Posterior cingulate gyrus (tissue), 11 donors: ENCODE measurements around the gene NDUFB8.
A peak's percentile ranks its signal among the peaks of the same experiment; 100 is the strongest.
"Not testable (repeated sequence)": the region's sequence is repeated elsewhere in the genome, so short reads cannot be mapped to it uniquely, and the experiment has no call there.

Source experiments
- DNase-seq, 10 donors: peaks; one replicate each; pipeline versions ENCODE4 v3.0.0 to v3.0.0-alpha.2; 2020 to 2021; ENCODE audit warnings: mixed read lengths in 3 of 10
- intact Hi-C: fragments of 100-400 bp; cut with DNase I; formaldehyde crosslinking; loops from one replicate; pipeline ENCODE4 v1.15.1; 2023

Gene NDUFB8

DNA sequence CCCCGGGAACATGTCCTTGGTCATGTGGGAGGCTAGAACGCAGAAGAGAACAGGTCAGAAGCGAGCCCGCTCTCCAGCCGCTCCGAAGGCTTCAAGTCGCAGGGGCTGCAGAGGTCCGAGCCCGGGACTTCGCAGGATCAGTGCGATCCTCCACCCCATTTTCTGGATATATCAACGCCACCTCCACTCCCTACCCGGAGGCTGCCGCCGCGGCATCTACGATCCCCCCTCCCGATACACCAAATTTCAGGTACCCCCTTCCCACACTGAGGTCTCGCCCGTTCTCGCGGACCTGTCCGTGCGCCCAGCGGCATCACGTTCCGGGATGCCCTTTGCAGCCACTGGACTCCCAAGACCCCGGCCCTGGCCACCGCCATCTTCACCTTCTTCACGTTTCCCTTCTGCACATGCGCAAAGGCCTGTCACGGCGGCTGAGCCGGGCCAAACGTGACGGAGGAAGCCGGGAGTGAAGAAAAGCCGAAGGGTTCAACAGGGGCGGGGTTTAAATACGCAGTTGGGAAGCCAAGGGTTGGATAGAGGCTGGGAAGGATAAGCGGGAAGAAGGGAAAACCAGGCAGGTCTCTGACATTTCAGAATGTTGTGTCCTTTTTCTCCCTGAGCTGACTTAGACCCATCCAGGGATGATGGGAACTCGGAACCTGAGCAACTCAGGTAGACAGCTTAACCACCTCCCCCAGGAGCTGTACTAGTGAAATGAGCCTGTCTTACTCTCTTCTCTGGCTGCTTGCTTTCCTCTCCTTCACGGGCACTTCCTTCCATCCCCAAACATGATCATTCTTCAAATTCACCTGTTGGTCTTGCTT lies at the start of gene NDUFB8:
Gene NDUFB8 (minus strand): TSS at position 397 of the 824 bp plus-strand sequence. CDS start 20 bp downstream, at position 377.
- intact Hi-C loops: loop anchor here (10.0 kb wide), 1 partner anchor 185 kb away; the partner anchor contains the start of gene SCD
- peak; percentile 86 to 98 (median 91) for DNase-seq

- no peak for DNase-seq
- intact Hi-C loops: no loop called here
Measured at GRCh38 chr10:100576282-100576635, 46.6 kb upstream of the NDUFB8 start.

- DNase-seq: no peak
- intact Hi-C loops: no loop called here
Measured at GRCh38 chr10:100575585-100576281, 46.1 kb upstream of the NDUFB8 start.

DNA sequence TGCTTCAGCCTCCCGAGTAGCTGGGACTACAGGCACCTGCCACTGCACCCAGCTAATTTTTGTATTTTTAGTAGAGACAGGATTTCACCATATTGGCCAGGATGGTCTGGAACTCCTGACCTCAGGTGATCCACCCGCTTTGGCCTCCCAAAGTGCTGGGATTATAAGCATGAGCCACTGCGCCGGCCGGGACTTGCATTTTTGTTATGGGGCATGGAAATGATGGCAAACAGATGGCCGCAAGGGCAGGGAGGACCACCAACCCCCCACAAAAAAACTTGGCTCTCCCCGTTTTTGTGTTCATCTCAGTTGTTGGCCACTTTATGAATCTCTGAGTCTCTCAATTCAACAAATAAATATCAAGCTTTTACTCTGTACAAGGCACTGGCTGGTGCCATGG lies 45.5 kb upstream of the NDUFB8 start:
- intact Hi-C loops: not testable (repeated sequence)
- peak in 1 of 10 donors; percentile 67 for DNase-seq

- intact Hi-C loops: no loop called here
- no peak for DNase-seq
Measured at GRCh38 chr10:100571084-100571856, 41.6 kb upstream of the NDUFB8 start.

DNA sequence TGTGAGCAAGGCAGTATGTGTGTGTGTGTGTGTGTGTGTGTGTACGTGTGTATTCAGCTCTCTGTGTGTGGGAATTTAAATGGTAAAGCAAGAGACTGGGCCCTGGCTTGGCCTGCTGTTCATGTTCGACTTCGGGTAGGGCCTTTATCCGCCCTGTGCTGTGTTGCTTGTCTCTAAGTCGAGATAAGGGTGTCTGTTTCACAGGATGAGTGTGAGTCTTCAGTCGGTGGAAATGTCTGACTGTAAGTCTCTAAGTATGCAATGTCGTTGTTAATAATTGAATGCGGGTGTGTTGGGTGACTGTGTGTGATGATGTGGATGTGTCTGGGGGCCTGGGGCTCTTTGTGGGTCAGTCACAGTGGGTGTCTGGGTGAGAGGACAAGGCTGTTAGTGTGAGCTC lies 40.8 kb upstream of the NDUFB8 start:
- intact Hi-C loops: no loop called here
- no peak for DNase-seq

DNA sequence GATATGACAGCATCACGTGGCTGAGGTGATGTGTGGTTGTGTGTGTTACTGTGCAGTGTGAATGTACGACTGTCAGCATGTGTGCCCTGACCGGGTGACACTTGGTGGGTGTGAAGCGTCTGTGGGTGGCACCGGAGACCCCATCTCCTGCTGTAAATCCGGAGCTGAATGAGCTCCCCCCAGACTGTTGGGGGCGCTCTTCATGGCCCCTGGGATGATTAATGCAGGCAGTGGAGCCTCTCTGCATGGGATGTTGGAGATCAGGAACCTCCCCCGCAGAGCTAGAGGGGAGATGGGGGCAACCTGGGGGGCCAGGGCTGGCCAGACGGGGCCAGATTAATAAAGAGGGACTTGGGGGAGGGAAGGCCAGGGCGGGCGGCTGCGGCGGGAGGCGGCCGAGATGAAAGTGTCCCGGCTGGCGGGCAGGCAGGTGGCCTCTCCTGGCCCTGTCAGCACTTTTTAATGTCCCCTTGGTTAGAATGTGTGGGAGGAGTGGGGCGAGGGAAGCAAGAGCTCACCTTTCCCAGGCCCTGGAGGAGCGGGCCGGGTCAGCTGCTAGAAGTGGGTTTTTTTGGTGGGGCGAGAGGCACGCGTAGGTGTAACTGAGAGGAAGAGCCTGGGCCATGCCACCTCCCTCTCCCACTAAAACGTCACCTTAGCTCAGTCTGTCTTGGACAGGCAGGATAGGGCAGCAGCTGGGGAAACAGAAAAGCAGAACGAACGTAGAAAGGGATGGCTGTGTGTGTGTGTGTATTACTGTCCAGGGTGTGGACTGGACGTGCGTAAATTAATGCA lies 40.2 kb upstream of the NDUFB8 start:
- DNase-seq: no peak
- intact Hi-C loops: no loop called here

DNA sequence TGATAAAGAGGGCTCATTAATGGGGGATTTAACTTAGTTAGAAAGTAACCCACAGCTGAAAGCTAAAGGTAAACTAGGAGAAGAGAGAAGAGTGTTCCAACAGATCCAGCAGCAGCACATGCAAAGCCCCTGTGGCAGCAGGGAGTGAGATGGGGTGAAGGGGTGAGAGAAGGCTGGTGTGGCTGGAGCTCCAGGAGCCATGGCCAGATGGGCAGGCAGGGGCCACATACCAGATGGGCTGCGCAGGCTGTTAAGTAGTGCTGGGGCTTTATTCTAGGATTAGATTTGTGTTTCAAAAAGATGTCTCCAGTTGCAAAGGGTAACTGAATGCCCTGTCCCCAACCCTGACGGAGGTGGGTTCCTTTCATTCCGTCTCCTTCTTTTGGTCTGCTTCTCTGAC lies 39.2 kb upstream of the NDUFB8 start:
- DNase-seq: no peak
- intact Hi-C loops: no loop called here

DNA sequence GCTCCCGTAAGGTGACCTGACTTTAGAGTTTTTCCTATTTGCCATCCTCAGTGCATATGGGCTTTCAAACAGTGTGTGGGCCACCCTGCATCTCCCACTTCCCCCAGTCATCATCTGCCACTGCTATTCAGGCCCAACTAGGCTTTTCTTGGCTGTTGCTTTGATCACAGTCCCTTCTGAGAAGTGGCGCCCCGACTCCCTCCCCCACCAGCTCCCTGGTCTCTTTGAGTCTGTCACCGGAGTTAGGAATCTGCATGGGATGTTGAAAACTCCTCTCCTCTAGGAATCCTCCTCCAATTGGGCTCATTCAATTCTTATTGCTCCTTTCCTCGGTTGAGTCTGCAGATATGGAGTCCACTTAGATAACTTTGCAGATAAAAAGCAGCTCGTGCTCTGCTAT lies 38.2 kb upstream of the NDUFB8 start:
- intact Hi-C loops: no loop called here

DNA sequence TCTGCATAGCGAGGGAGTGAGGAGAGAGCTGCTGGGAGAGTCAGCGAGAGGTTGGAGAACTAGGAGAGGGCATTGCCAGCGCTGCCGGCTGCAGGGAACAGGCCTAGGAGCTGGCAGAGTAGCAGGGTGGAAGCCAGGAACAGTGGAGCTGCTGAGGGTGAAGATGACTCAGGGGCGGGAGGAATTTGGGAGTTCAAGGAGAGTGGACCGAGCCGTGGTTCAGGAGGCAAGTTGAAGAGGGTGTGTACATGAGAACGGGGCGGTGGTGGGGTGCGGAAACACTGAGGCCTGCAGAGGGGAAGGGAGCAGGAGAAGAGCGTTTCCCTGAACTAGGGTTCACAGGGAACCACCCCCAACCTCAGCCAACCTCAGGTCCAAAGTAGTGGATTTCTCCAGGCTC lies 37.6 kb upstream of the NDUFB8 start:
- DNase-seq: no peak

More for the DNA sequence above, 38.2 kb upstream of the NDUFB8 start:
- DNase-seq: no peak

DNA sequence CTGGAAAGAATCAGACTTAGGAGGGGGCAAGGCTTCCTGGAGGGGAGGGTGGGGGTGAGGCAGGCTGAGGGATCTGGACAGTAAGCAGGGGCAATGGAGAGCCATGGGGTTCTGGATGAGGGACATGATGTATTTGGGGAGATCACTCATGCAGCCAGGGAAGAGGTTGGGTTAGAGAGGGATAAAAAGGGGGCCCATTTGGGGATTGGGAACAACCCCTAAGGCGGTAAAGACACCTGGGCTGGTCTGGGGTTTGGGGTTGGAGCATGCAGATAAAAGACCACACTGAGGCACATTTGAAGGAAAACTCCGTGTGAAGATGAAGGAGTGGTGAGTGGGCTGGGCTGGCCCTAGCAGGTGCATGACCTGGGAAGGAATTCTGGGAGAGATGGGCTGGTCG lies 36.9 kb upstream of the NDUFB8 start:
- no peak for DNase-seq
- intact Hi-C loops: no loop called here

More for the DNA sequence above, 37.6 kb upstream of the NDUFB8 start:
- intact Hi-C loops: no loop called here

- no peak for DNase-seq
- intact Hi-C loops: no loop called here
Measured at GRCh38 chr10:100565206-100565985, 35.7 kb upstream of the NDUFB8 start.

DNA sequence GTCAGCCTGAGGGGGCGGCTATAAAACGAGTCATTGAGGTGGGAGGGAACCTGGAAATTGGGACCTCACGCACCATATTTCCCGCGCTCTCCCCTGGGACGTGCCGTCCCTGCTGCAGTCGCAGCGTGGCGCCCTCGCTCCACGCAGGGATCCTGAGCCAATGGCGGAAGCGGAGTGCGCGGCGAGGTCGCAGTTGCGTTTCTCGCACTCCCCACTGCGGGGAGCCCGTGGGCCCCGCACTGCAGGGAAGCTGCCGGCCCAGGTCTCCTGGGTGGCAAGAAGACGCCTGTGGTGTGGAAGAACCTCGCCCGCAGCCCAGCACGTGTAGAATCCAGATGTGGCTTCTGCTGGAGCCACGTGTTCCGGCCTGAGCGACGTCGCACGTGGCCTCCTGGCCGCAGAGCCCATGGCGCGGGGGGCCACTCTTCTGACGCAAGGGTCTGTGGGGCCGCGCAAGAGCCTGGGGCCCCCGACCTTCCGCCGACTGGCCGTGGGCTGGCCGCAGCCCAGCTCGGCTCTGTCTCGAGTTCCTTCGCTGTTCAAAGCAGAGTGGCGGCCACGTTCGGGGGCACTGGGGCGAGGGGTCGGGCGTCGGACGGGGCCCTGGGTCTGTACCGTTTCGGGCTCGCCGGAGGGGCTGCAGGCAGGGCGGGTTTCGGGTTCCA lies 32.5 kb upstream of the NDUFB8 start:
- DNase-seq: peak; percentile 46 to 97 (median 70)
- intact Hi-C loops: loop anchor here (2.0 to 5.0 kb wide), 2 partner anchors 180 to 317 kb away; no protein-coding TSS in a partner anchor

DNA sequence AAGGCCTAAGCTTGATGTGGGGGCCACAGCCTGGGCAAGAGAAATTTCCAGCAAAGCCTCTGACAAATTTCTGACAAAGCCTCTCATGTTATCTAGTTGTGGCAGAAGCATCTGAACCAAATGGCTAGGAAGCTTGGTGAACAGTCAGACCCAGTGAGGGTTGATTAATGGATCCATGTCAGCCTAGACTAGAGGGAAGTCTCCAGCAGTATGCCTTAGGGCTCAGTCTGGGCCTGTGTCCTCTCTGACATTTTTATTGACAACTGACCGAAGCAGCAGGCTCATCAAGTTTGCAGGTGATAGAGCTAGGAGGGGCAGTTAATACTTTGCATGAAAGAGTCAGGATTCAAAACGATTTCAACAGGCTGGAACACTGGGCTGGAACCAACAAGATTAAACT lies 31.3 kb upstream of the NDUFB8 start:
- DNase-seq: no peak
- intact Hi-C loops: loop anchor here (5.0 kb wide), 1 partner anchor 181 kb away; no protein-coding TSS in a partner anchor

GRCh38 chr10:100560248-100560647 lies 30.6 kb upstream of the NDUFB8 start:
- intact Hi-C loops: loop anchor here (5.0 kb wide), 1 partner anchor 182 kb away; no protein-coding TSS in a partner anchor
- no peak for DNase-seq

DNA sequence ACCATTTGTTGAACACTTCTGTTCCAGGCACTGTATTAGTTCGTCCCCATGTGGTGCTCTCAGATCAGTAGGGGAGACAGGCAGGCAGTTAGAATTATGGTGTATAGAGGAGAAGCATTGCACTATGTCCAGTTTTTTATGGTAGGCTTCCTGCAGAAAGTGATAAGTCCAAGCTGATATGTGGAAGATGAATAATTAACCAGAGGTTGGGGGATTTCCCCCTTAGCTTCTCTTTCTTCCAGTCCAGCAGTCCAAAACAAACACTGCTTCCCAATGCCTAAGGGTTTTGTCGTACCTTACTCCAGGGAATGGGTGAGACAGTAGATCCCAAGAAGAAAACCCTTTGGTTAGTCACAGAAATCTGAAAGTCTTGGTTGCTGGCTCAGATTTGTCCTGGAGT lies 25.2 kb upstream of the NDUFB8 start:
- no peak for DNase-seq
- intact Hi-C loops: no loop called here

DNA sequence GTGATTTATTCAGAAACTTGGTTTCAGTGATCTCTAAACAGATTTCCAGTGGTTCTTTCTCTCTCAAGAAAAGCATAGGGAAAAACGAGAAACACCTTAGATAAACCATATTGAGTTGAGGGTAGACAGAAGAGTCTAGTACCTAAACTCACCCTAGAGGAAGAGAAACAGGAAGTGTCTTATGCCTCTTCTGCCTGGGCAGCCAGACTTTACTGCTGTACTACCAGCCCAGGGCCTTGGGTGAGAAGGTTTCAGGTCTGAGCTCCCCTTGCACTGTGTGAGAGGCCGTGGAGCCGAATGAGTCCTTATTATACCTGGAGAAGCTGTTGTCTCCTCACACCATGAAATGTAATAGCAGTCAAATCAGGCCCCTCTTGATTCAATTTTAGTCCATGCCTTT lies 24.3 kb upstream of the NDUFB8 start:
- intact Hi-C loops: no loop called here
- DNase-seq: no peak

GRCh38 chr10:100551738-100552137 lies 22.1 kb upstream of the NDUFB8 start:
- intact Hi-C loops: no loop called here
- no peak for DNase-seq

GRCh38 chr10:100551196-100551595 lies 21.5 kb upstream of the NDUFB8 start:
- intact Hi-C loops: no loop called here
- no peak for DNase-seq
